ENCODE results near the gene CLASP1. TPM values are rescaled to one million over a fixed set of nuclear protein-coding genes. Genes with fewer than 3 reads are reported as not detected.

CLASP1 gene
- total and polyA plus RNA-seq, 2 donors = 25.4 to 109 TPM

- Histone ChIP-seq H3K4me1 (ENCODE audit: insufficient read depth) (no peaks in the 10 kb centered on the region), H3K4me3 (ENCODE audit: low read depth, low read length) (no peak overlapping the region), H3K27ac (ENCODE audit: low read depth) (no peak overlapping the region), H3K36me3 (ENCODE audit: insufficient read depth) (no peaks in the 10 kb centered on the region)
- 68% methylated on average over 3 of the region's 3 CpGs for WGBS
- no peak for DNase-seq (ENCODE audit: extremely low spot score)
These were observed 122.1 kb downstream of the CLASP1 start for GRCh38 chr2:121527009-121527682.

GRCh38 chr2:121524685-121525425 is 124.4 kb downstream of the CLASP1 start:
- no peak overlapping the region for H3K4me3 ChIP-seq (ENCODE audit: low read depth, low read length)
- H3K4me1 ChIP-seq (ENCODE audit: insufficient read depth) = no peaks in the 10 kb centered on the region
- H3K27ac ChIP-seq (ENCODE audit: low read depth) = no peak overlapping the region
- H3K36me3 ChIP-seq (ENCODE audit: insufficient read depth) = no peaks in the 10 kb centered on the region
- 56% methylated on average over 9 of the region's 9 CpGs for WGBS
- no peak for DNase-seq (ENCODE audit: extremely low spot score)

- WGBS = 89% methylated on average over 10 of the region's 10 CpGs
- no peak overlapping the region for H3K4me3 ChIP-seq (ENCODE audit: low read depth, low read length)
- no peak for DNase-seq (ENCODE audit: extremely low spot score)
- no peak overlapping the region for H3K27ac ChIP-seq (ENCODE audit: low read depth)
- H3K4me1 ChIP-seq (ENCODE audit: insufficient read depth) = no peaks in the 10 kb centered on the region
- no peaks in the 10 kb centered on the region for H3K36me3 ChIP-seq (ENCODE audit: insufficient read depth)
These were observed 127.9 kb downstream of the CLASP1 start for GRCh38 chr2:121521359-121521758.

- Histone ChIP-seq H3K4me3 (ENCODE audit: low read depth, low read length) (no peak overlapping the region), H3K27ac (ENCODE audit: low read depth) (no peak overlapping the region), H3K4me1 (ENCODE audit: insufficient read depth) (no peaks in the 10 kb centered on the region), H3K36me3 (ENCODE audit: insufficient read depth) (no peaks in the 10 kb centered on the region)
- no peak for DNase-seq (ENCODE audit: extremely low spot score)
- 86% methylated on average over 3 of the region's 3 CpGs for WGBS
These were observed 128.6 kb downstream of the CLASP1 start for GRCh38 chr2:121520641-121520994.

GRCh38 chr2:121519732-121520640 is 129.3 kb downstream of the CLASP1 start:
- H3K4me3 ChIP-seq (ENCODE audit: low read depth, low read length) = no peak overlapping the region
- H3K4me1 ChIP-seq (ENCODE audit: insufficient read depth) = no peaks in the 10 kb centered on the region
- DNase-seq (ENCODE audit: extremely low spot score) = no peak
- H3K36me3 ChIP-seq (ENCODE audit: insufficient read depth) = no peaks in the 10 kb centered on the region
- 81% methylated on average over 6 of the region's 6 CpGs for WGBS
- H3K27ac ChIP-seq (ENCODE audit: low read depth) = no peak overlapping the region

GRCh38 chr2:121519153-121519552 is 130.1 kb downstream of the CLASP1 start:
- 76% methylated on average over 1 of the region's 1 CpG for WGBS

GRCh38 chr2:121513597-121514333 is 135.5 kb downstream of the CLASP1 start:
- Histone ChIP-seq H3K4me1 (ENCODE audit: insufficient read depth) (no peaks in the 10 kb centered on the region), H3K36me3 (ENCODE audit: insufficient read depth) (peaks cover 5% of the 10 kb centered on the region), H3K27ac (ENCODE audit: low read depth) (no peak overlapping the region), H3K4me3 (ENCODE audit: low read depth, low read length) (no peak overlapping the region)
- no peak for DNase-seq (ENCODE audit: extremely low spot score)
- WGBS = 91% methylated on average over 3 of the region's 3 CpGs

More at GRCh38 chr2:121519153-121519552, 130.1 kb downstream of the CLASP1 start:
- H3K27ac ChIP-seq (ENCODE audit: low read depth) = no peak overlapping the region
- H3K4me1 ChIP-seq (ENCODE audit: insufficient read depth) = no peaks in the 10 kb centered on the region
- H3K4me3 ChIP-seq (ENCODE audit: low read depth, low read length) = no peak overlapping the region
- H3K36me3 ChIP-seq (ENCODE audit: insufficient read depth) = peaks cover 3% of the 10 kb centered on the region
- no peak for DNase-seq (ENCODE audit: extremely low spot score)

GRCh38 chr2:121510857-121511256 is 138.4 kb downstream of the CLASP1 start:
- no peak overlapping the region for H3K4me3 ChIP-seq (ENCODE audit: low read depth, low read length)
- peaks cover 5% of the 10 kb centered on the region for H3K36me3 ChIP-seq (ENCODE audit: insufficient read depth)
- no peak overlapping the region for H3K27ac ChIP-seq (ENCODE audit: low read depth)
- 100% methylated on average over 1 of the region's 1 CpG for WGBS
- H3K4me1 ChIP-seq (ENCODE audit: insufficient read depth) = no peaks in the 10 kb centered on the region
- DNase-seq (ENCODE audit: extremely low spot score) = no peak

- H3K4me3 ChIP-seq (ENCODE audit: low read depth, low read length) = no peak overlapping the region
- no peaks in the 10 kb centered on the region for H3K36me3 ChIP-seq (ENCODE audit: insufficient read depth)
- DNase-seq (ENCODE audit: extremely low spot score) = no peak
- H3K27ac ChIP-seq (ENCODE audit: low read depth) = no peak overlapping the region
- WGBS = 95% methylated on average over 1 of the region's 1 CpG
- no peaks in the 10 kb centered on the region for H3K4me1 ChIP-seq (ENCODE audit: insufficient read depth)
These were observed 142.6 kb downstream of the CLASP1 start for GRCh38 chr2:121506621-121507020.

GRCh38 chr2:121505986-121506586 is 143.2 kb downstream of the CLASP1 start:
- DNase-seq (ENCODE audit: extremely low spot score) = no peak
- Histone ChIP-seq H3K4me1 (ENCODE audit: insufficient read depth) (no peaks in the 10 kb centered on the region), H3K27ac (ENCODE audit: low read depth) (no peak overlapping the region), H3K4me3 (ENCODE audit: low read depth, low read length) (no peak overlapping the region), H3K36me3 (ENCODE audit: insufficient read depth) (no peaks in the 10 kb centered on the region)
- 92% methylated on average over 4 of the region's 4 CpGs for WGBS

- H3K27ac ChIP-seq (ENCODE audit: low read depth) = peak overlapping the region; percentile 27
- H3K4me3 ChIP-seq (ENCODE audit: low read depth, low read length) = no peak overlapping the region
- 77% methylated on average over 3 of the region's 3 CpGs for WGBS
- no peaks in the 10 kb centered on the region for H3K4me1 ChIP-seq (ENCODE audit: insufficient read depth)
- DNase-seq (ENCODE audit: extremely low spot score) = no peak
- H3K36me3 ChIP-seq (ENCODE audit: insufficient read depth) = no peaks in the 10 kb centered on the region
These were observed 144.3 kb downstream of the CLASP1 start for GRCh38 chr2:121505005-121505404.

GRCh38 chr2:121504316-121504715 is 144.9 kb downstream of the CLASP1 start:
- Histone ChIP-seq H3K36me3 (ENCODE audit: insufficient read depth) (no peaks in the 10 kb centered on the region), H3K27ac (ENCODE audit: low read depth) (no peak overlapping the region), H3K4me3 (ENCODE audit: low read depth, low read length) (no peak overlapping the region), H3K4me1 (ENCODE audit: insufficient read depth) (no peaks in the 10 kb centered on the region)
- WGBS = 98% methylated on average over 2 of the region's 2 CpGs
- no peak for DNase-seq (ENCODE audit: extremely low spot score)

- H3K36me3 ChIP-seq (ENCODE audit: insufficient read depth) = no peaks in the 10 kb centered on the region
- WGBS = 96% methylated on average over 3 of the region's 3 CpGs
- H3K4me1 ChIP-seq (ENCODE audit: insufficient read depth) = no peaks in the 10 kb centered on the region
- no peak overlapping the region for H3K4me3 ChIP-seq (ENCODE audit: low read depth, low read length)
- H3K27ac ChIP-seq (ENCODE audit: low read depth) = no peak overlapping the region
- no peak for DNase-seq (ENCODE audit: extremely low spot score)
These were observed 146.5 kb downstream of the CLASP1 start for GRCh38 chr2:121502781-121503180.
